Measurements from ENCODE around the gene TEAD1.

The TEAD1 gene

GRCh38 chr11:12800871-12801270 is 126.7 kb downstream of the TEAD1 start:
- H3K27ac ChIP-seq, result peak overlapping the region; percentile 34; the same call in 1 of the 2 replicates

GRCh38 chr11:12801976-12802375 is 127.8 kb downstream of the TEAD1 start:
- no peak overlapping the region for H3K27ac ChIP-seq
- TF ChIP-seq CTCF (conservative IDR thresholded peaks at IDR 0.05), result no peak
- TF ChIP-seq ZFX (IDR thresholded peaks at IDR 0.05), result no peak

More at GRCh38 chr11:12800871-12801270, 126.7 kb downstream of the TEAD1 start:
- TF ChIP-seq ZFX (IDR thresholded peaks at IDR 0.05) (no peak), CTCF (conservative IDR thresholded peaks at IDR 0.05) (no peak)

DNA sequence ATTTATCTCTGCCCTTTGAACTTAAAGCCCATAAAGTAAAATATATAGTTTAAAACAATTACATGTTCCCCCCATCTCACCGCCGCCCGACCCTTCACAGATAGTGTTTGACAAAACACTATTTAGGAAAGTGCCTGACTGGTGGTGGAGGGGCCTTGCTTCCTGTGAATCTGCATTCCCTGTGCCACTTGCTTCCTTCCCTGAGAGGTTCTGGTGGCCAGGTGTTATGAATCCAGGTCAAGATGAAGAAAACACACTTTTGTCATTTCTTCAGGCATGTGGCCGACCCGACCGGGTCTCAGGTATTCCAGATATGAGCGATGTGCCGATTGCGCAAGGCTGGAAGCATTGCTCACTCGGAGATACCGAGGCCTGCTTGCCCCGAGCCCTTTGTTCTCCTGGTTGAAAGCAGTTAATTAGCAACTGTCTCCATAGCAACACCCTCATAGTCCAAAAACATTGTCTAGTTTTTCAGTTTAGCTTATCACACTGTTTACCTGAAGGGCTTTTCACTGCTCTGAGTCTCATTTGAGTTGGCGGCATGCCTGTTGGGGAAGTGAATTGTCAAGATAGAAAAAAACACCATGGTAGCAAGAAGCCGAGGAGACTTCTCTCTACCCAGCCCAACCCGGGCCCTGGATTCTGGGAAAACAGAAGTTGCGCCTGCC is 128.3 kb downstream of the TEAD1 start:
- H3K27ac ChIP-seq, result peak overlapping the region; percentile 44
- TF ChIP-seq CTCF (conservative IDR thresholded peaks at IDR 0.05) (no peak), ZFX (IDR thresholded peaks at IDR 0.05) (no peak)

- H3K27ac ChIP-seq, result peak overlapping the region; percentile 44; the same call in 1 of the 2 replicates
- TF ChIP-seq ZFX (IDR thresholded peaks at IDR 0.05), result no peak
- TF ChIP-seq CTCF (conservative IDR thresholded peaks at IDR 0.05), result no peak
Observed at GRCh38 chr11:12803086-12803826, 129.0 kb downstream of the TEAD1 start.

DNA sequence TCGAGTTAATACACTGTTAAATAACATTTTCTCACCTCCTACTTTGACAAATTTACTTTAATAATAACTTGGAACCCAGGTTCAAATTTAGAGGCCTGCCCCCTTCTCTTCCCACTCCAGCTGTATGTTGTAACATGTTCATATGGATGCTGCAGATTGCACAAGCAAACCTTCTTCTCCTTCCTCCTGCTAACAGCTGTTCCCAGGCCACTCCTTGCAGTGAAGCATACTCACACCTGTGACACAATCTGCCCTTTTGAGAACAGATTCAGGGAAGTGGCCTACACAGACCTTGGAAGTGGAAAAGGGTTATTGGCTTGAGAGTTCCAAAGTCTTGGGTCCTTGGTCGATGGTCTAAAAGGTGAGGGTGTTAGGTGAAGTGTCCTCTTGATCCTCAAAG is 131.9 kb downstream of the TEAD1 start:
- no peak for TF ChIP-seq CTCF (conservative IDR thresholded peaks at IDR 0.05)
- TF ChIP-seq ZFX (IDR thresholded peaks at IDR 0.05), result no peak
- no peak overlapping the region for H3K27ac ChIP-seq

- TF ChIP-seq ZFX (IDR thresholded peaks at IDR 0.05), result no peak
- TF ChIP-seq CTCF (conservative IDR thresholded peaks at IDR 0.05), result no peak
- no peak overlapping the region for H3K27ac ChIP-seq
Observed at GRCh38 chr11:12807621-12808020, 133.4 kb downstream of the TEAD1 start.

DNA sequence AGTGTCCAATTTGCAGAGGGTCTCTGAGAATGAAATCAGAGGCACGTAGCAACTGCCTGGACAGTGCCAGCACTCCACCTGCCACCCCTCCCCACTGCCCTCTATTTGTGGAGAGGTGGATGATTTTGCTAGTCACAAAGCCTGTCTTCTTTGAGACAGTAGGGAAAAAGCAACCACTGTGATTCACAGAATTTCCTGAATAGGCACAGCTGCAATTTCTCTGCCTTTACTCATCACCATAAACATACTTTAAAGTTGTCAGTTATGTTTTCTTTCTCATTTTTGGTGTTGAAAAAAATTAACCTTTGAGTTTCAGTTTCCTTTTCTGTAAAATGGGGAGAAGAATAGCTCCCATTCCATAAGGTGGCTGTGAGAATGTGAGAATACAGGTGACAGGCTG is 134.3 kb downstream of the TEAD1 start:
- TF ChIP-seq CTCF (conservative IDR thresholded peaks at IDR 0.05) (no peak), ZFX (IDR thresholded peaks at IDR 0.05) (no peak)
- no peak overlapping the region for H3K27ac ChIP-seq
